GM18508 (cell line): ENCODE results near the gene CLDN22.

Experiments used
- ATAC-seq: cut with Tn5 transposase; IDR thresholded peaks from one replicate; pipeline ENCODE4 v1.9.1; 2021; ENCODE audit warnings: moderate number of reproducible peaks; ENCODE audit not compliant: insufficient read depth, unreplicated experiment

CLDN22 gene

GRCh38 chr4:183286590-183287308 lies 33.3 kb downstream of the CLDN22 start:
- ATAC-seq: peak; percentile 11

GRCh38 chr4:183285886-183286285 lies 34.2 kb downstream of the CLDN22 start:
- ATAC-seq: no peak

GRCh38 chr4:183284965-183285364 lies 35.1 kb downstream of the CLDN22 start:
- ATAC-seq: no peak

- no peak for ATAC-seq
Measured at GRCh38 chr4:183284258-183284785, 35.8 kb downstream of the CLDN22 start.

- no peak for ATAC-seq
Measured at GRCh38 chr4:183276106-183276505, 44.0 kb downstream of the CLDN22 start.

- ATAC-seq: no peak
Measured at GRCh38 chr4:183272384-183272783, 47.7 kb downstream of the CLDN22 start.

GRCh38 chr4:183268556-183268955 lies 51.5 kb downstream of the CLDN22 start:
- ATAC-seq: no peak
